ENCODE data around the gene KRT6A. TPM values are rescaled to one million over a fixed set of nuclear protein-coding genes. Genes with fewer than 3 reads are reported as not detected.

KRT6A gene
- total and polyA plus RNA-seq, 4 donors: 0.38 to 1.8 TPM; not detected in 2

DNA sequence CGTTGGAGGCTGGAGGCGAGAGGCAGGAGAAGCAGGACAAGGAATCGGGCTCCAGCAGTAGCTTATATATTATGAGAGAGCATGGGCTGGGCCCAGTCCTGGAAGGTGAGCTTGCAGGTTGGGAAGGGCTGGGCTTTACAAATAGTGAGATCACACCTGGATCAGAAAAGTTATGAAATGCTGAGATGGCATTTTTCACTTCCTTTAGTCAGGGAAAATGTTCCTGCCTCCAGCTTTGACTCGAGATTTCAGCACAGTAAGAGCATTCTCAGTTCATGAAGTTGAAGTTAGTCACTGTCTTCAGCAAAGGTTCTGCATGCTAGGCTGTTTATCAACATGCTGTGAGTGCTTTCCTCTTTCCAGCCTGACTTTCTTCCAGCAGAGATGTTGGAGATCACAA is 19.3 kb downstream of the KRT6A start, which contains the start of gene KRT6C:
TSS of gene KRT6C (minus strand) at position 38 of the 400 bp plus-strand sequence. CDS start 68 bp downstream, outside the sequence.
- intact Hi-C loops (cut with DNase I): no loop called here
- Histone ChIP-seq H3K27ac (ENCODE audit: low read depth in 1 of 2, low read length in 2 of 2) (no peak within 1 kb of the TSS), H3K36me3 (ENCODE audit: control insufficient read depth in 1 of 2, insufficient read depth in 2 of 2, low read length in 1 of 2) (no peaks in the 10 kb centered on the region), H3K4me3 (ENCODE audit: low read length in 2 of 2) (no peak within 1 kb of the TSS), H3K9me3 (ENCODE audit: control insufficient read depth, low read length) (no peaks in the 10 kb centered on the region), H3K4me1 (ENCODE audit: control insufficient read depth in 1 of 2, insufficient read depth in 2 of 2, low read length in 2 of 2) (no peaks in the 10 kb centered on the region), H3K27me3 (ENCODE audit: control insufficient read depth in 1 of 2, insufficient read depth in 2 of 2, low read length in 1 of 2) (no peaks in the 10 kb centered on the region)
- whole genome bisulfite sequencing, 2 donors: 79 to 85% methylated on average over 4 of the region's 4 CpGs
- DNase-seq (no peak), ATAC-seq (ENCODE audit: low FRiP score) (no peak)

- Histone ChIP-seq H3K4me1 (ENCODE audit: control insufficient read depth in 1 of 2, insufficient read depth in 2 of 2, low read length in 2 of 2) (no peaks in the 10 kb centered on the region), H3K36me3 (ENCODE audit: control insufficient read depth in 1 of 2, insufficient read depth in 2 of 2, low read length in 1 of 2) (no peaks in the 10 kb centered on the region), H3K27ac (ENCODE audit: low read depth in 1 of 2, low read length in 2 of 2) (no peak overlapping the region), H3K4me3 (ENCODE audit: low read length in 2 of 2) (no peak overlapping the region), H3K9me3 (ENCODE audit: control insufficient read depth, low read length) (no peaks in the 10 kb centered on the region), H3K27me3 (ENCODE audit: control insufficient read depth in 1 of 2, insufficient read depth in 2 of 2, low read length in 1 of 2) (peaks cover 0 to 2% of the 10 kb centered on the region in 2 donors)
- ATAC-seq (ENCODE audit: low FRiP score): no peak
- intact Hi-C loops (cut with DNase I): no loop called here
- no peak for DNase-seq
- WGBS, 2 donors: 66 to 82% methylated on average over 4 of the region's 4 CpGs
Measured at GRCh38 chr12:52469853-52470252, 23.2 kb downstream of the KRT6A start.

GRCh38 chr12:52464897-52465296 is 28.2 kb downstream of the KRT6A start:
- WGBS, 2 donors: 2 to 5% methylated on average over 2 of the region's 2 CpGs
- intact Hi-C loops (cut with DNase I): no loop called here
- H3K4me3 ChIP-seq (ENCODE audit: low read length in 2 of 2): no peak overlapping the region

GRCh38 chr12:52461693-52462092 is 31.4 kb downstream of the KRT6A start:
- H3K27me3 ChIP-seq (ENCODE audit: control insufficient read depth in 1 of 2, insufficient read depth in 2 of 2, low read length in 1 of 2): peaks cover 0 to 1% of the 10 kb centered on the region in 2 donors
- ATAC-seq (ENCODE audit: low FRiP score) (no peak), DNase-seq (no peak)
- H3K36me3 ChIP-seq (ENCODE audit: control insufficient read depth in 1 of 2, insufficient read depth in 2 of 2, low read length in 1 of 2): no peaks in the 10 kb centered on the region
- H3K4me1 ChIP-seq (ENCODE audit: control insufficient read depth in 1 of 2, insufficient read depth in 2 of 2, low read length in 2 of 2): no peaks in the 10 kb centered on the region
- no peaks in the 10 kb centered on the region for H3K9me3 ChIP-seq (ENCODE audit: control insufficient read depth, low read length)
- no peak overlapping the region for H3K4me3 ChIP-seq (ENCODE audit: low read length in 2 of 2)
- H3K27ac ChIP-seq (ENCODE audit: low read depth in 1 of 2, low read length in 2 of 2): no peak overlapping the region
- WGBS, 2 donors: 47% methylated on average over 5 of the region's 5 CpGs
- intact Hi-C loops (cut with DNase I): no loop called here

More at GRCh38 chr12:52464897-52465296, 28.2 kb downstream of the KRT6A start:
- H3K27me3 ChIP-seq (ENCODE audit: control insufficient read depth in 1 of 2, insufficient read depth in 2 of 2, low read length in 1 of 2): peaks cover 0 to 2% of the 10 kb centered on the region in 2 donors
- no peak for DNase-seq
- H3K36me3 ChIP-seq (ENCODE audit: control insufficient read depth in 1 of 2, insufficient read depth in 2 of 2, low read length in 1 of 2): no peaks in the 10 kb centered on the region
- no peak for ATAC-seq (ENCODE audit: low FRiP score)
- no peaks in the 10 kb centered on the region for H3K4me1 ChIP-seq (ENCODE audit: control insufficient read depth in 1 of 2, insufficient read depth in 2 of 2, low read length in 2 of 2)
- no peak overlapping the region for H3K27ac ChIP-seq (ENCODE audit: low read depth in 1 of 2, low read length in 2 of 2)
- H3K9me3 ChIP-seq (ENCODE audit: control insufficient read depth, low read length): no peaks in the 10 kb centered on the region

GRCh38 chr12:52458861-52459260 is 34.2 kb downstream of the KRT6A start:
- no peaks in the 10 kb centered on the region for H3K27me3 ChIP-seq (ENCODE audit: control insufficient read depth in 1 of 2, insufficient read depth in 2 of 2, low read length in 1 of 2)
- H3K4me1 ChIP-seq (ENCODE audit: control insufficient read depth in 1 of 2, insufficient read depth in 2 of 2, low read length in 2 of 2): no peaks in the 10 kb centered on the region
- no peak overlapping the region for H3K27ac ChIP-seq (ENCODE audit: low read depth in 1 of 2, low read length in 2 of 2)
- intact Hi-C loops (cut with DNase I): no loop called here
- 92 to 96% methylated on average over 5 of the region's 5 CpGs for WGBS, 2 donors
- H3K4me3 ChIP-seq (ENCODE audit: low read length in 2 of 2): no peak overlapping the region
- H3K9me3 ChIP-seq (ENCODE audit: control insufficient read depth, low read length): no peaks in the 10 kb centered on the region
- ATAC-seq (ENCODE audit: low FRiP score) (no peak), DNase-seq (no peak)
- no peaks in the 10 kb centered on the region for H3K36me3 ChIP-seq (ENCODE audit: control insufficient read depth in 1 of 2, insufficient read depth in 2 of 2, low read length in 1 of 2)

DNA sequence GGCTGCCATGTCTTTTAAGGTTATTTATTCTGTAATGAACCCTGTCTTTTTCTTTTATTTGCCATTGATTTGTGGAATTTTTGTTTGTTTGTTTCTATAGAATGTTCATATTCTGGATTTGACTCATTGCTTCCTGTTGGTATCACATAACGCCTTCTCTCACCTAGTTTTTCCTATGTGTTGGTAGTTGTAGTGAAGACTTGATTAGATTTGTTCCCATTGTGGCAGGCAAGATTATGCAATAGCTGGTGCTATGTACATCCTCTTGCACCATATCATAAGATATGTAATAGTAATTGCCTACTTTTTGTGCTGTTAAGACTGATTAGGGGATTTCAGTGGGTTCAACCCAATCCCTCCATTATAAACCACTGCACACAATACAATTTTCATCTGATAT is 37.2 kb downstream of the KRT6A start:
- no peak overlapping the region for H3K27ac ChIP-seq (ENCODE audit: low read depth in 1 of 2, low read length in 2 of 2)
- no peak for ATAC-seq (ENCODE audit: low FRiP score)
- no peaks in the 10 kb centered on the region for H3K36me3 ChIP-seq (ENCODE audit: control insufficient read depth in 1 of 2, insufficient read depth in 2 of 2, low read length in 1 of 2)
- WGBS, 2 donors: 74 to 88% methylated on average over 1 of the region's 1 CpG
- DNase-seq: no peak
- no peak overlapping the region for H3K4me3 ChIP-seq (ENCODE audit: low read length in 2 of 2)
- no peaks in the 10 kb centered on the region for H3K4me1 ChIP-seq (ENCODE audit: control insufficient read depth in 1 of 2, insufficient read depth in 2 of 2, low read length in 2 of 2)
- H3K27me3 ChIP-seq (ENCODE audit: control insufficient read depth in 1 of 2, insufficient read depth in 2 of 2, low read length in 1 of 2): no peaks in the 10 kb centered on the region
- intact Hi-C loops (cut with DNase I): no loop called here
- H3K9me3 ChIP-seq (ENCODE audit: control insufficient read depth, low read length): no peaks in the 10 kb centered on the region

GRCh38 chr12:52454411-52455201 is 38.5 kb downstream of the KRT6A start:
- intact Hi-C loops (cut with DNase I): no loop called here
- Histone ChIP-seq H3K36me3 (ENCODE audit: control insufficient read depth in 1 of 2, insufficient read depth in 2 of 2, low read length in 1 of 2) (no peaks in the 10 kb centered on the region), H3K9me3 (ENCODE audit: control insufficient read depth, low read length) (no peaks in the 10 kb centered on the region), H3K4me3 (ENCODE audit: low read length in 2 of 2) (no peak overlapping the region), H3K27me3 (ENCODE audit: control insufficient read depth in 1 of 2, insufficient read depth in 2 of 2, low read length in 1 of 2) (no peaks in the 10 kb centered on the region), H3K27ac (ENCODE audit: low read depth in 1 of 2, low read length in 2 of 2) (no peak overlapping the region), H3K4me1 (ENCODE audit: control insufficient read depth in 1 of 2, insufficient read depth in 2 of 2, low read length in 2 of 2) (no peaks in the 10 kb centered on the region)
- ATAC-seq (ENCODE audit: low FRiP score): no peak
- DNase-seq: no peak
- 54 to 58% methylated on average over 3 of the region's 3 CpGs for WGBS, 2 donors

DNA sequence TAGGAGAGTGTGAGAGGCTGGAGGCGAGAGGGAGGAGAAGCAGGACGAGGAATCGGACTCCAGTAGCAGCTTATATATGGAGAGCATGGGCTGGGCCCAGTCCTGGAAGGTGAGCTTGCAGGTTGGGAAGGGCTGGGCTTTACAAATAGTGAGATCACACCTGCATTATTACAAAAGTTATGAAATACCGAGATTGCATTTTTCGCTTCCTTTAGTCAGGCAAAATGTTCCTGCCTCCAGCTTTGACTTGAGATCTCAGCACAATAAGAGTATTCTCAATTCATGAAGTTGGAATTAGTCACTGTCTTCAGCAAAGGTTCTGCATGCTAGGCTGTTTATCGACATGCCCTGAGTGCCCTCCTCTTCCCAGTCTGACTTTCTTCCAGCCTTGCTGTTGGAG is 41.0 kb downstream of the KRT6A start, which contains the start of gene KRT6B:
TSS of gene KRT6B (minus strand) at position 46 of the 400 bp plus-strand sequence. CDS start 68 bp downstream, outside the sequence.
- DNase-seq (no peak), ATAC-seq (ENCODE audit: low FRiP score) (peak; percentile 22)
- Histone ChIP-seq H3K4me3 (ENCODE audit: low read length in 2 of 2) (no peak within 1 kb of the TSS), H3K9me3 (ENCODE audit: control insufficient read depth, low read length) (no peaks in the 10 kb centered on the region), H3K36me3 (ENCODE audit: control insufficient read depth in 1 of 2, insufficient read depth in 2 of 2, low read length in 1 of 2) (no peaks in the 10 kb centered on the region), H3K4me1 (ENCODE audit: control insufficient read depth in 1 of 2, insufficient read depth in 2 of 2, low read length in 2 of 2) (no peaks in the 10 kb centered on the region), H3K27me3 (ENCODE audit: control insufficient read depth in 1 of 2, insufficient read depth in 2 of 2, low read length in 1 of 2) (no peaks in the 10 kb centered on the region), H3K27ac (ENCODE audit: low read depth in 1 of 2, low read length in 2 of 2) (no peak within 1 kb of the TSS)
- intact Hi-C loops (cut with DNase I): no loop called here
- WGBS, 2 donors: 89 to 92% methylated on average over 6 of the region's 6 CpGs

- no peaks in the 10 kb centered on the region for H3K4me1 ChIP-seq (ENCODE audit: control insufficient read depth in 1 of 2, insufficient read depth in 2 of 2, low read length in 2 of 2)
- no peaks in the 10 kb centered on the region for H3K27me3 ChIP-seq (ENCODE audit: control insufficient read depth in 1 of 2, insufficient read depth in 2 of 2, low read length in 1 of 2)
- ATAC-seq (ENCODE audit: low FRiP score): no peak
- H3K9me3 ChIP-seq (ENCODE audit: control insufficient read depth, low read length): no peaks in the 10 kb centered on the region
- WGBS, 2 donors: 61 to 64% methylated on average over 3 of the region's 3 CpGs
- intact Hi-C loops (cut with DNase I): no loop called here
- no peak overlapping the region for H3K4me3 ChIP-seq (ENCODE audit: low read length in 2 of 2)
- no peak overlapping the region for H3K27ac ChIP-seq (ENCODE audit: low read depth in 1 of 2, low read length in 2 of 2)
- H3K36me3 ChIP-seq (ENCODE audit: control insufficient read depth in 1 of 2, insufficient read depth in 2 of 2, low read length in 1 of 2): no peaks in the 10 kb centered on the region
- no peak for DNase-seq
Measured at GRCh38 chr12:52448228-52448627, 44.8 kb downstream of the KRT6A start.

All from aorta (tissue), 5 donors.